GM19328 (cell line): Measurements from ENCODE around the gene ZBTB16.

ENCODE experiments used
- ATAC-seq: cut with Tn5 transposase; IDR thresholded peaks from one replicate; pipeline ENCODE4 v1.9.1; 2021; ENCODE audit warnings: mild to moderate bottlenecking, moderate library complexity; ENCODE audit not compliant: unreplicated experiment

The ZBTB16 gene

DNA sequence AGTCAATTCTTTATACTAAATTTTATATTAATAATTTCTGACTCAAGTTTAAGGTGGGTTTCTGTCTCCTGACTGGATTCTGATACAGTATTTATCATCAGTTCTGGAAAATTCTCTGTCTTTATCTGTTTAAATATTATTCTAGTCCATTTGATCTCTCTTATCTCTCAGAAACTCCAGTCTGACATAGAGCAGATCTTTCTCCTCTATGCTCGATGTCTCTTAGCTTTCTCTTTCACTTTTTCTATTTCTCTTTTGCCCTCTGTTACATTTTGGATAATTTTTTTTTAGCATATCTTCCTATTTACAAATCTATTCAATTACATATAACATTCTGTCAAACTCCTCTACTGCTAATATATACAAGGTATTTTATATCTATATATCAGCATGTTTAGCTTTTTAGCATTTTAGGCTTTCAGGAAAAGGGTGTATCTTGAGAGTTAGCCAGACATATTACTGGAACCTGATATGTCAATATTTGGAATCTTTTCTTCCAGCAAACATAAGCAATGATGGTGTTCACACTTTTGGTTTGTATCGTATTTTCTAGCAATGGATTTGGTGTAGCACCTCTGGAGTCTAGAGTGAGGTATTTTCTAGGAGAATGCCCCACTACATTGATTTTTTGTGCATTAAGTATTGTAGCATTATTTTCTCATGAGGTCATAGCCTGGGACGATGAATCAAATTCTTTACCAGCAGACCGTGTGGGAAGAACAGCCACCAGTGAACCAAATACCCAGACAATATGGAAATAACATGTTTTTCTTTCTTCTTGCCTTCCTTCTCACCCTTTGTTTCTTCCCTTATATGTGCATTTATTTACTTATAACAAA, 232.6 kb downstream of the ZBTB16 start:
- ATAC-seq = no peak

DNA sequence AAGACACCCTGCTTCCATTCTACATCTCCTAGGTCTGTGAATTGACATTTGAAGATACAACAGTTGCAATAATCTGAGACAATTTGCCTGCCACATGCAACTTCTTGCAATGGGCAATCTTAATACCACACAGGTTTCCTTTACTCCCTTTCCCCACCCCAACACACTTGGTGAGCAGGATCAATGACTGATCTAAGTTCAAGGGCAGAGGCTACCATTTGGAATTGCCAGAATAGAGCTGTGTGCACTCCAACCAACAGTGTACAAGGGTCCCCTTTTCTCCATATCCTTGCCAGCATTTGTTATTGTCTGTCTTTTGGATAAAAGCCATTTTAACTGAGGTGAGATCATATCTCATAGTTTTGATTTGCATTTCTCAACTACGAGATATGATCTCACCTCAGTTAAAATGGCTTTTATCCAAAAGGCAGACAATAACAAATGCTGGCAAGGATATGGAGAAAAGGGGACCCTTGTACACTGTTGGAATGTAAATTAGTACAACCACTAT, 233.7 kb downstream of the ZBTB16 start:
- no peak for ATAC-seq

DNA sequence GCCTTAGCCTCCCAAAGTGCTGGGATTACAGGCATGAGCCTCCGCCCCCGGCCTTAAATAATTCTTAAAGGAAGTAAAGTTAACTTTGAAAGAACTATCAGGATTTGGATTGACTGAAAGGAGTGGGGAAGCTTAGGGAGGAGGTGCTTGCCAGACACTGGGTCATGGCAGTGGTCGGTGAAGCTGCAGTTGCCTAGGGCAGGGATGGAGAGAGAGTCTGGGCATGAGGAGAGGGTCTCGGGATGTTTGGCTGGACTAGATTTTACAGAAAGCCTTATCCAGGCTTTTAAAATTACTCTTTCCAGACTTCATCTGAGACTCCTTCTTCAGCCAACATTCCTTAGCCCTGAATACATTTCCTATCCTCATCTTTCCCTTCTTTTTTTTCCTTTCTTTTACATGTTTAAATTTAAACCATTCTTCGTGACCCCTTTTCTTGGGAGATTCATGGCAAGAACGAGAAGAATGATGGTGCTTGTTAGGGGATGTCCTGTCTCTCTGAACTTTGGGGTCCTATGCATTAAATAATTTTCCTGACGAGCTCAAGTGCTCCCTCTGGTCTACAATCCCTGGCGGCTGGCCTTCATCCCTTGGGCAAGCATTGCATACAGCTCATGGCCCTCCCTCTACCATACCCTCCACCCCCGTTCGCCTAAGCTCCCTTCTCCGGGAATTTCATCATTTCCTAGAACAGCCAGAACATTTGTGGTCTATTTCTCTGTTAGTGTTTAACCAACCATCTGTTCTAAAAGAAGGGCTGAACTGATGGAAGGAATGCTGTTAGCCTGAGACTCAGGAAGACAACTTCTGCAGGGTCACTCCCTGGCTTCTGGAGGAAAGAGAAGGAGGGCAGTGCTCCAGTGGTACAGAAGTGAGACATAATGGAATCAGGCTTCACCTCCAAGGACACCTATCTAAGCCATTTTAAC, 236.4 kb downstream of the ZBTB16 start, which contains the start of gene NNMT:
TSS of gene NNMT (plus strand) at position 724 of the 929 bp plus-strand sequence. CDS start at position 882, 158 bp downstream.
- no peak for ATAC-seq

DNA sequence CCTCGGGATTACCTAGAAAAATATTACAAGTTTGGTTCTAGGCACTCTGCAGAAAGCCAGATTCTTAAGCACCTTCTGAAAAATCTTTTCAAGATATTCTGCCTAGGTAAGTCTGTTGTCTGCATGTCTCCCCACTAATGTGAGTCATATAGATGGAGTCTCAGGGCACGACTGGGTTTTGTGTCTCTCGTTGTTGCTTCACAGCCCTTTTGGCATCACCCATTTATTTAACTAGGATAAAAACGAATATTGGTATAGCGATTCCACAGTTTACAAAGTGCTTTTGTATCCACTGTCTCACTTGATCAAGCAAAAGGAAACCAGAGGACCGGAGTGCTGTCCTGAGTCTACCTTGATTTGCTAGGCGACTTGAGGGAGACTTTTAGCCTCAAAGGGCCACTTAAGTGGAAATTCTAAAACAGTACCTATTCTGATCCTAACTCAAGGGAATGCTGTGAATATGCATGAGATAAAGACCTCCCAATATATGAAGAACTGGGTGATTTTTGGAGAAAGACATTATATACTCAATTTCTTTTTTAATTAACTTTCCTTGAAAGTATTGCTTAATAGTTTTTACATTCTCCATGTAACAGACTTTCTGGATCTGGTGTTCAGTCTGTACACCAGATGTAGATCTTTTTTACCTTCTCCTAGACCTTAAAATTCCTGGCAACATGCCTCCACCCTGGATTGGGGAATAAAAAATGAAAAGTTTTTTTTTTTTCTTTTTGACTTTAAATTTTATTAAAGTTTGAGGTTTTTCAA, 237.3 kb downstream of the ZBTB16 start:
- no peak for ATAC-seq

DNA sequence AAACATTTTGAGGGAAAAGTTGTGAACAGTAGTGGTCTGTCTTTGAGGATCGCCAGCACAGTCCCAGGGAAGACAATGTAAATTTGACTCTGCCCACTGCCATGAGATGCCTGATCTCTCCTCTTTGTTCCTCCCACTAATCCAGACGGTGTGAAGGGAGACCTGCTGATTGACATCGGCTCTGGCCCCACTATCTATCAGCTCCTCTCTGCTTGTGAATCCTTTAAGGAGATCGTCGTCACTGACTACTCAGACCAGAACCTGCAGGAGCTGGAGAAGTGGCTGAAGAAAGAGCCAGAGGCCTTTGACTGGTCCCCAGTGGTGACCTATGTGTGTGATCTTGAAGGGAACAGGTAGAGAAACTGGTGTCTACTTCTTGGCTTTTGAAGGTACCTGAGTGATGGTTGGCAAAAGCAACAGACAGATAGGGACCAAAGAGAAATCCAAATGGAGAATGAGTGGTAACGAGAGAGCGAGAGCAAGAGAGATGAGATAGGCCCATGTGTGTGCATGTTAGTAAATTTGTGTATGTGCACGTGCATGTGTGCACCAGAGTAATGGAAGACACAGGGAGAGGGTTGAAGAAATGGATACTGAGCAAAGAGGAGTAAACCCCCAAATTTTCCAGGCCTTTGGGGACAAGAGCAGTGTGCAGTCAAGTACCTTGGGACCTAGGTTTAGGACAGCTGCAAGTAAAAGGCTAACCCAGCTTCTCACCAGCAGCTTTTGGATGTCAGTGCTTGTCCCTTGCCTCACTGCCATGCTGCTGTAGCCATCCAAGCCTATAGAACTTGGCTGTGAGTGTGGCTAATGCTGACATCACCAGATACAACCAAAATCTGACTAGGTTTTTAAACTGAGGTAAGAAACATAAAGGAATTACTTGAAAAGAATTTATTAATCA, 238.5 kb downstream of the ZBTB16 start:
- no peak for ATAC-seq

DNA sequence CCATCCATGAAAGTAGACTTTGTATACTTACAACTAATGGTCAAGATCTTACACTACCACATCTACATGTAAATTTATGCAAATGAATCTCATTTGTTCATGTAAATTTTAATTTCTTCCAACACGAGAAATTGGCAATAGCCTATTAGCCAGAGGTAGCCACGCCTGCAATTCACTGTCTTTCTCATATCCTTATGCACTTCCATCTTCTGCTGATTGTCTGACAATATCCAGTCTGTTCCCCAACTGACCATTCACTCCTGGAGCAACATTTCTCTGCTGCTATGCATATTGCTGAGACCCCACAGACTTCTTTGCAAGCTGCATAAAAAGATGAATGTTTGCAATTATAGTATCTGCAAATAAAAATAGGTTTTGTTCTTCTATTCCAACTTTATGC, 239.2 kb downstream of the ZBTB16 start:
- no peak for ATAC-seq
